Measurements from ENCODE around the gene ANKRD42. TPM values are rescaled to one million over a fixed set of nuclear protein-coding genes. Genes with fewer than 3 reads are reported as not detected.
"Not testable (repeated sequence)": the region's sequence is repeated elsewhere in the genome, so short reads cannot be mapped to it uniquely, and the experiment has no call there.

Gene ANKRD42
- total RNA-seq, 2 donors from 2014 or later = 8.0 to 8.2 TPM

- Histone ChIP-seq H3K4me1 (no peaks in the 10 kb centered on the region), H3K9me3 (no peaks in the 10 kb centered on the region), H3K27ac (no peak overlapping the region), H3K9ac (ENCODE audit: low read depth in 2 of 2, low read length in 2 of 2) (no peak overlapping the region), H3K4me3 (no peak overlapping the region), H3K27me3 (no peaks in the 10 kb centered on the region), H3K36me3 (no peaks in the 10 kb centered on the region)
- intact Hi-C loops (cut with DNase I) = no loop called here
- DNase-seq = no peak
- no peak for TF ChIP-seq CTCF (IDR thresholded peaks at IDR 0.05)
These were observed 61.9 kb downstream of the ANKRD42 start for GRCh38 chr11:83255366-83255765.

- Histone ChIP-seq H3K27ac (no peak overlapping the region), H3K4me3 (no peak overlapping the region), H3K4me1 (no peaks in the 10 kb centered on the region), H3K27me3 (no peaks in the 10 kb centered on the region), H3K9me3 (no peaks in the 10 kb centered on the region), H3K36me3 (no peaks in the 10 kb centered on the region), H3K9ac (ENCODE audit: low read depth in 2 of 2, low read length in 2 of 2) (no peak overlapping the region)
- intact Hi-C loops (cut with DNase I) = no loop called here
- DNase-seq = no peak
- no peak for TF ChIP-seq CTCF (IDR thresholded peaks at IDR 0.05)
These were observed 63.3 kb downstream of the ANKRD42 start for GRCh38 chr11:83256602-83257340.

- H3K9me3 ChIP-seq = no peaks in the 10 kb centered on the region
- DNase-seq = no peak
- H3K27me3 ChIP-seq = no peaks in the 10 kb centered on the region
- H3K27ac ChIP-seq = no peak overlapping the region
- no peak overlapping the region for H3K9ac ChIP-seq (ENCODE audit: low read depth in 2 of 2, low read length in 2 of 2)
- intact Hi-C loops (cut with DNase I) = no loop called here
- H3K4me3 ChIP-seq = no peak overlapping the region
- H3K36me3 ChIP-seq = no peaks in the 10 kb centered on the region
- no peaks in the 10 kb centered on the region for H3K4me1 ChIP-seq
- no peak for TF ChIP-seq CTCF (IDR thresholded peaks at IDR 0.05)
These were observed 64.3 kb downstream of the ANKRD42 start for GRCh38 chr11:83257761-83258168.

- Histone ChIP-seq H3K27me3 (no peaks in the 10 kb centered on the region), H3K4me1 (no peaks in the 10 kb centered on the region), H3K9ac (ENCODE audit: low read depth in 2 of 2, low read length in 2 of 2) (no peak overlapping the region), H3K4me3 (no peak overlapping the region), H3K9me3 (no peaks in the 10 kb centered on the region), H3K27ac (no peak overlapping the region), H3K36me3 (no peaks in the 10 kb centered on the region)
- intact Hi-C loops (cut with DNase I) = no loop called here
- no peak for DNase-seq
- no peak for TF ChIP-seq CTCF (IDR thresholded peaks at IDR 0.05)
These were observed 66.0 kb downstream of the ANKRD42 start for GRCh38 chr11:83259559-83259958.

- H3K27me3 ChIP-seq = no peaks in the 10 kb centered on the region
- no peaks in the 10 kb centered on the region for H3K9me3 ChIP-seq
- no peak for TF ChIP-seq CTCF (IDR thresholded peaks at IDR 0.05)
- no peaks in the 10 kb centered on the region for H3K4me1 ChIP-seq
- no peak overlapping the region for H3K9ac ChIP-seq (ENCODE audit: low read depth in 2 of 2, low read length in 2 of 2)
- DNase-seq = no peak
- no peak overlapping the region for H3K27ac ChIP-seq
- intact Hi-C loops (cut with DNase I) = no loop called here
- no peaks in the 10 kb centered on the region for H3K36me3 ChIP-seq
- no peak overlapping the region for H3K4me3 ChIP-seq
These were observed 71.8 kb downstream of the ANKRD42 start for GRCh38 chr11:83265331-83265730.

GRCh38 chr11:83269080-83269479, 75.6 kb downstream of the ANKRD42 start:
- H3K9me3 ChIP-seq; intact Hi-C loops (cut with DNase I); DNase-seq; H3K36me3 ChIP-seq; H3K4me1 ChIP-seq; H3K4me3 ChIP-seq; H3K27ac ChIP-seq; H3K27me3 ChIP-seq; H3K9ac ChIP-seq (ENCODE audit: low read depth in 2 of 2, low read length in 2 of 2): not testable (repeated sequence)

GRCh38 chr11:83271734-83272133, 78.2 kb downstream of the ANKRD42 start:
- H3K9ac ChIP-seq (ENCODE audit: low read depth in 2 of 2, low read length in 2 of 2); H3K4me3 ChIP-seq; H3K27ac ChIP-seq; H3K27me3 ChIP-seq; intact Hi-C loops (cut with DNase I); H3K36me3 ChIP-seq; H3K4me1 ChIP-seq; H3K9me3 ChIP-seq; DNase-seq: not testable (repeated sequence)

Data from colonic mucosa (tissue), 4 donors.